Measurements from ENCODE around the gene COL4A1. TPM values are rescaled to one million over a fixed set of nuclear protein-coding genes. Genes with fewer than 3 reads are reported as not detected.

Gene COL4A1
- not detected for polyA plus RNA-seq (2012; ENCODE audit: insufficient read depth, insufficient read length)

- no peak for DNase-seq (ENCODE audit: low read depth, low spot score)
- H3K4me3 ChIP-seq (ENCODE audit: low read length): no peak within 1 kb of the TSS
These were observed at the start of gene COL4A1, which contains the start of gene COL4A2 for GRCh38 chr13:110306960-110307766. Gene COL4A1, minus strand, starts transcription at chr13:110307157. Its CDS starts 130 bp downstream, at chr13:110307027. Gene COL4A2, plus strand, starts transcription at chr13:110307284. Its CDS starts 620 bp downstream, at chr13:110307904.

GRCh38 chr13:110356362-110356761, 49.4 kb upstream of the COL4A1 start:
- no peak for DNase-seq (ENCODE audit: low read depth, low spot score)
- H3K4me3 ChIP-seq (ENCODE audit: low read length): no peak overlapping the region

DNA sequence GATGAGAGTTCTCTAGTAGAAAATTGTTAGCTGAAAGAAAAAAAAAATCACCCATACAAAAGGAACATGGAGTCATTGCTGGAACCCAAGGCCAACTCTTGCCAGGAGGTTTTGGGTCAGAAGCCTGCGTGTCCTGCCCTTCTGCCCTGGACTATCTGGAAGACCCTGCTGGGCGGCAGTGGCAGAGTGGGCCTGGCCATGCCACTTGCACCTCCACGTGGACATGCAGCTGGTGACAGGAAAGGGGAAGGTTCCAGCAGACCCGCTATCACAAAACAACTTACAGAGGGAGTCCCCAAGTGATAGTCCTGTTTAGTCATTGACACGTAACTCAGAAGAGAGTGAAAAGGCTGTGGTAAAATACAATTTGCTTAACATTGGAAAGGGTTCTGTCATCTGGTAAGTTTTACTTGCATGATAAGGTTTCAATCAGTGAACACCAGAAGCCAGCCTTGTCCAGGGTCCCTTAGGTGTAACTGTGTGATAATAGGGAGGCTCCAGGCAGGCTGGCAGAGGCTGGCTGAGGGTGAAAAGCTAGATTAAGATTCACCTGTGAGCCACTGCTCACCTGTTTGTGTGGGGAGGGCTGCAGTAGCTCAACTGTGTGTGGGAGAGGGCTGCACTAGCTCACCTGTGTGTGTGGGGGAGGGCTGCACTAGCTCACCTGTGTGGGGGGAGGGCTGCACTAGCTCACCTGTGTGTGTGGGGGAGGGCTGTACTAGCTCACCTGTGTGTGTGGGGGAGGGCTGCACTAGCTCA, 47.9 kb upstream of the COL4A1 start:
- no peak for DNase-seq (ENCODE audit: low read depth, low spot score)
- H3K4me3 ChIP-seq (ENCODE audit: low read length): no peak overlapping the region

GRCh38 chr13:110354123-110354627, 47.2 kb upstream of the COL4A1 start:
- no peak for DNase-seq (ENCODE audit: low read depth, low spot score)

GRCh38 chr13:110353339-110353977, 46.5 kb upstream of the COL4A1 start:
- no peak overlapping the region for H3K4me3 ChIP-seq (ENCODE audit: low read length)
- no peak for DNase-seq (ENCODE audit: low read depth, low spot score)

More at GRCh38 chr13:110354123-110354627, 47.2 kb upstream of the COL4A1 start:
- H3K4me3 ChIP-seq (ENCODE audit: low read length): no peak overlapping the region

DNA sequence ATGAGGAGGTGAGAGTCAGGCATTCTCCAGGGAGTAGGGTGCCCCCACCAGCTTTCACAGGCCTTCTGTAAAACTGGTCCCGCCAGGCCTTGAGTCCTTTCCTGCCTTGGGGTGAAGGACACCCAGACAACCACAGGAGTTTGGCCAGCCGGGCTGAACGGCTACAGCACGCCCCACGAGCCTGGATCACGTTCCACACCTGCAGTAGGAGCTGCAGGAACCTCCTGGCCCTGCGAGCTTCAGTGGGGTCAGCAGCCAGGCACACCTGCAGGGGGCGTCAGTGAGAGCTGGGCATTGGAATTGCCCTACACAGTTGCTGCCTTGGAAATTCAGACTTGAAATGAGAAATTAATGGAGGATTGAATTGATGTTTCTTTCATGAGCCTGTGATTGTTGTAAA, 45.8 kb upstream of the COL4A1 start:
- no peak overlapping the region for H3K4me3 ChIP-seq (ENCODE audit: low read length)
- DNase-seq (ENCODE audit: low read depth, low spot score): no peak

- no peak for DNase-seq (ENCODE audit: low read depth, low spot score)
- no peak overlapping the region for H3K4me3 ChIP-seq (ENCODE audit: low read length)
These were observed 44.9 kb upstream of the COL4A1 start for GRCh38 chr13:110351636-110352420.

- no peak for DNase-seq (ENCODE audit: low read depth, low spot score)
These were observed 43.6 kb upstream of the COL4A1 start for GRCh38 chr13:110350509-110350908.

DNA sequence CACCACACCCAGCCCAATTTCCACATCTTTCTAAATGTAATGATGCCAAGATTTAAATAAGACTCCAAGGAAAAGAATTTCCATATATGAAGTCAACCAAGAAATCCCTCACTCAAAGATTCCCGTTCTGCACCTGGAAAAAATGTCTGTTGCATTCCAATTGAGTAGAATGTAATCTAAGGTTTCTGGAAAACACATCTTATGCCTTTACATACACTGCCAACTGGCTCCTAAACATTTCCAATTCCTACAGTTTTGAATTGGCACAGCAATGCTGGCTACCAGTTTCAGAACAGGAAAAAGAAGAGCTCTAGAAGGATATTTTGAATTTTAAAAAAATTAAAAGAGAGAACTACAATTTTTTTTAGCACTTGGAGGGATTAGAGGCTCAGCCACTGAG, 43.1 kb upstream of the COL4A1 start:
- H3K4me3 ChIP-seq (ENCODE audit: low read length): no peak overlapping the region
- no peak for DNase-seq (ENCODE audit: low read depth, low spot score)

More at GRCh38 chr13:110350509-110350908, 43.6 kb upstream of the COL4A1 start:
- no peak overlapping the region for H3K4me3 ChIP-seq (ENCODE audit: low read length)

DNA sequence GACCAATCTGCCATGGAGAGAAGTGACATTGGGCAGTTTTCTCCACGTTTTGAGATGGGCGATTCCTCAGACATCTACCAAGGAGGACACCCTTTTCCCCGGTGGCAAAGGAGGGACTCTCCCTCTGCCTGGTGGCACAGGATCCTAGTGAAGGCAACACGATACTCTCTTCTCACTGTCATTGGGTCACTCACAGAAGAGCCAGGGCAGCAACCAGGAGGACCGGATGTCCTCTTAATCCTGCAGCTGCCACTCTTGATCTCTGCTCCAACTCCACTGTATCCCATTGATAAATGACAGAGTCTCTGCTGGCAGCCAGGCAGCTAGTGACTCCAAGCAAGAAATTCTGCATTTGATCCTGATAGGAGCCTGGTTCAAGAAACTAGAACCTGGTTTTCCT, 42.3 kb upstream of the COL4A1 start:
- no peak overlapping the region for H3K4me3 ChIP-seq (ENCODE audit: low read length)
- no peak for DNase-seq (ENCODE audit: low read depth, low spot score)

GRCh38 chr13:110348309-110349105, 41.5 kb upstream of the COL4A1 start:
- no peak overlapping the region for H3K4me3 ChIP-seq (ENCODE audit: low read length)
- no peak for DNase-seq (ENCODE audit: low read depth, low spot score)

- H3K4me3 ChIP-seq (ENCODE audit: low read length): no peak overlapping the region
- no peak for DNase-seq (ENCODE audit: low read depth, low spot score)
These were observed 40.8 kb upstream of the COL4A1 start for GRCh38 chr13:110347535-110348308.

DNA sequence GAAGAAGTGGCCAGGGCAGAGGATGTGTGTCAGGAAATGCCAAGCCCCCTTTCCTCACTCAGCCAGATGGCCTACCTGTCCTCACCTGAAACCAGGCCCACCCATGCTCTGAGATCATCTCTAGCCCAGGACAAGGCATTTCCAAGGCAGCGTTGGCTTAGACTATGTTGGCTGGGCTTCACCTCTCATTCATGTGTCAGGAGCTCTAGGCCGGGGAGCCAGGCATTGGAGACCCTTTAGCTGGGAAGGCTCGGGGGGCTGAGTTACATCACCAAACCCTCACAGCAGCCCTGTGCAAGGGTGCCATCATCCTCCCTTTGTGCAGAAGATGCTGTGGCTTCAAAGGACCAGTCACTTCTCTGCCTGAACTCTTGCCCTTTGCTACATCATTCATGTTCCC, 40.1 kb upstream of the COL4A1 start:
- no peak overlapping the region for H3K4me3 ChIP-seq (ENCODE audit: low read length)
- DNase-seq (ENCODE audit: low read depth, low spot score): no peak

GRCh38 chr13:110346661-110347067, 39.7 kb upstream of the COL4A1 start:
- DNase-seq (ENCODE audit: low read depth, low spot score): no peak
- no peak overlapping the region for H3K4me3 ChIP-seq (ENCODE audit: low read length)

DNA sequence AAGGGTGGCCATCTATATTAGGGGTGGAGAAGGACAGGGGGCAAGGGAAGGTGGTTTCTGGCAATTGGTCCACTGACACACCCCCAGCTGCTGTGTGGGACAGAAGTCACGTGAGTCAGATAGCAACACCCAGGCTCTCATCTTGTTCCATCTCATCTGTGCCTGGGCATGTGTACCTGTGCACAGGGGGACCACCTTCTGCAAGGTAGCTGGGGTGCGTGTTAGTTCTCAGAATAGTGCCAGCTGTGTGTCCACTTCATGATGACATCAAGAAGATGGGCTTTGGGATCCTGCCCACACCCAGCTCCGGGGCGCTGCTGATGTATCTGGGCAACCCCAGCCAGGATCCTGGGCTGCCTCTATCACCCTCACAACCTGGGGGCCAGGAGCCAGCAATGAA, 38.7 kb upstream of the COL4A1 start:
- DNase-seq (ENCODE audit: low read depth, low spot score): no peak
- H3K4me3 ChIP-seq (ENCODE audit: low read length): no peak overlapping the region

GRCh38 chr13:110345266-110345665, 38.3 kb upstream of the COL4A1 start:
- no peak overlapping the region for H3K4me3 ChIP-seq (ENCODE audit: low read length)
- DNase-seq (ENCODE audit: low read depth, low spot score): no peak

DNA sequence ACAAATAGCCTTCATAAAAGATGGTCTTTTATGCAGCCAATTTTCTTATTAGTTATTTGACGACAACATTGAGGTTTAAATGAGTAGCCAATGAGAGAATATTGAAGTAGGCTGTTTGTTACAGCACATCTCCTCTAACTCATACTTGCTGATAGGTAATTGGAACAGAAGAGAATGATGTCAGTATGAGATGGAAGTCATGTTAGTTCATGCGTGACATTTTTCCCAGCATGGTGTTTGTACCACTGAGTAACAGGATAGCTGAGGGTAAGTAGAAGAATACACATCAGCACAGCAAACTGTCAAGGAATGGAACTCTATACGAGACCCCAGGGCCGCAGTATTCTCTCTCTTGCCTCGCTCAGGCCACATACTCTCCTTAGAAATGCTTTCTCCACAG, 37.4 kb upstream of the COL4A1 start:
- no peak for DNase-seq (ENCODE audit: low read depth, low spot score)
- H3K4me3 ChIP-seq (ENCODE audit: low read length): no peak overlapping the region
